ENCODE measurements around the gene LCP1. TPM values are rescaled to one million over a fixed set of nuclear protein-coding genes. Genes with fewer than 3 reads are reported as not detected.
A peak's percentile ranks its signal among the peaks of the same experiment; 100 is the strongest.

The LCP1 gene
- total RNA-seq, 1 experiment from 2014 or later: 0.63 TPM

DNA sequence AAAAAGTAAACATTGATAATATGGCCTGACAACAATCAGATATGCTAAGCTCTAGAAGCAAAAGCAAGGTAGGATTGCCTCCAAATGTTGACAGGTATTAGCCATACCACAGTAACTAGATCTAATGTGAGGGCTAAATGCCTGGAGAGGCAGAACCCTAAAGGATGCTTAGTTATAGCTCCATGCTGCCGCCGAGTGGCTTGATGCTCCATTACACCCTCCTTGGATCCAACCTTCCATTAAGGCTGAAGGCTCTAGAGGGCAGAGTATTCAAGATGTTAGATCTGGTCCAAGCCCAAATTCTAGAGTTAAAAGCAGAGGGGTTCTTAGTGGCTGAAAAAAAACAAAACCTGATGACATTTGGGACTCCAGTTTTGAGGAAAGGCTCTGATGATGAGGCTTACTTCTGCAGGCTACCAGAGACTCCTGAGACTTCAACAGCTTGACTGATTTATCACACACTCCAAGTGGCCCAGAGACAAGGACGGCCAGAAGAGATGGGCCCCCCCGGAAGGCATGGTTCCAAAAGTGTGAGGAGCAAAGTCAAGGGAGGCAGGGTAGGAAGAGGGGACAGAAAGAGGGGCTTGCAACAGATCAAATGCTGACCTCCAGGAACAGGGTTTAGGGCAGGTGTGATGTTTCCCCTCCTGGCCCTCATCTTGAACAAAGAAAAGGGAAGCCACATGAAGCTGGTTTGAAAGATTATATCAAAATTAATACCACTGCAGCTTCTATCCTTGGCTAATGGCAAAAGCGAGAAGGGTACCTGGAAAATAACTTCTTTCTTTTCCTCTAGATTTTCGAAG, 55.2 kb downstream of the LCP1 start:
- DNase-seq: peak; percentile 45
- H3K27me3 ChIP-seq: 0 out of 2 replicates have a peak, but pooled peaks cover 2% of the 10 kb centered on the region
- H3K9me3 ChIP-seq: no peaks in the 10 kb centered on the region
- no peaks in the 10 kb centered on the region for H3K36me3 ChIP-seq
- no peak overlapping the region for H3K4me3 ChIP-seq

GRCh38 chr13:46126056-46126455, 55.9 kb downstream of the LCP1 start:
- 0 out of 2 replicates have a peak, but pooled peaks cover 2% of the 10 kb centered on the region for H3K27me3 ChIP-seq
- DNase-seq: no peak
- H3K9me3 ChIP-seq: no peaks in the 10 kb centered on the region
- H3K36me3 ChIP-seq: no peaks in the 10 kb centered on the region
- H3K4me3 ChIP-seq: no peak overlapping the region

DNA sequence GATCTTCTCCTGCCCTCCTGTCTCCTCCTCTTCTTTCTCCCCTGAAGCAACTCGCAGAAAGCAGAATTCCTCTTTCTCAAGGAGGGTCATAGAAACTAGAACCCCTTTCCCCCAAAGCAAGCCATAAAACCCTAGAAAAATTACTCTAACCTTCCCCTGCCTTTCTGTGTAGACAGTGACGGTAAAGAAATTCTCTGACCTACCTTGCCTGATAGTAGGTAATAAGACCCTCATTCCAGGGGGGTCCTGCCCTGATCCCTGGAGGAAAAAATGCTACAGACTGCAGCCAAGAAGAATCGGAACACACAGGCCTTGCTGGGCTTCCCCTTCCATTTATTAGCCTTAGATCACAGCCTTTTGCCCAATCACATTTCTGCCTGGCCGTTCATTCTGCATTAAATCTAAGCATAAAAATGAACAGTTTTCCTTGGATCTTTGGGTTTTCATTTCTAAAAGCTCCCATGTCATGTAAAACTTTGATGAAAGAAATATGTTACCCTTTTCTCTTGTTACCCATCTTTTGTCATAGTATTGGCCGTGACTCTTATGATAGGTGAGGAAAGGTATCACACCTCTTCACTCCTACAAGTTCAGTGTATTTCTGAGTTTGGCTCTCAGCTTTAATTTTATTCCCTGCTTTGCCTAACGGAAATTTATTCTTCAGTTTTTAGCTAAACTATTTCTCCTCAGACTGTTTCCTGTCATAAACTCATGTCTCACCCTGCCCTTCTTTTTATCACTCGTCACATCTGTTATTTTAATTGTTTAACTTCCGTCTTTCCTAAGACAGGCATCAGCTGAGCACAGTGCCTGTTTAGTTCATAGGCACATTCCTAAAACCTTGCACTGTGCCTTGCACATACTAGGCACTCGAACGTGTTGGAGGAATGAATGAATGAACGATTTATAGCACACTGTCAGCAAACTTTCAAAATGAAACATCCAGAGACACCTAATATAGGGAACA, 56.7 kb downstream of the LCP1 start:
- Histone ChIP-seq H3K4me3 (no peak overlapping the region), H3K9me3 (no peaks in the 10 kb centered on the region), H3K36me3 (no peaks in the 10 kb centered on the region), H3K27me3 (0 out of 2 replicates have a peak, but pooled peaks cover 2% of the 10 kb centered on the region)
- no peak for DNase-seq

DNA sequence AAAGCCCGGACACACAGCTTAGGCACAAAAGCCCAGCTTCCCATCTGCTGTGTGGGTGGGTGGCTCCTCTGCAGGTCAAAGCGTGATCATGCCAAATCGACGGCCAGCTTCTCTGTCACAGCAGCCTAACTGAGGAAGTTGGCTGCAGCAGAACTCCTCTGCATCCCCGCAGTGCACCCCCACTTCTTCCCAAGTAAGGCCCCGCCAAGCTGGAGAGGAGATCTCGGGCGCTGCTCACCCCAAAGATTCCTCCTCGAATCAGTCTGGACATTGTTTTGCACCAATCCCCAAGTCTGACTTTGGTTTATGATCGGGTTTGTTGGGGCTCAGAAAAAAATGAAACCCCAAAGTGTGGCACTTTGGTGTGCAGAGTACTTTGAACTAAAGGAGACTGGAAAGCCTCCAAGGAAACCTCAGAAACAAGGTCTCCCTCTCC, 57.4 kb downstream of the LCP1 start:
- no peaks in the 10 kb centered on the region for H3K36me3 ChIP-seq
- no peak overlapping the region for H3K4me3 ChIP-seq
- no peak for DNase-seq
- 0 out of 2 replicates have a peak, but pooled peaks cover 2% of the 10 kb centered on the region for H3K27me3 ChIP-seq
- H3K9me3 ChIP-seq: no peaks in the 10 kb centered on the region

GRCh38 chr13:46122304-46122703, 59.7 kb downstream of the LCP1 start:
- no peak overlapping the region for H3K4me3 ChIP-seq
- no peaks in the 10 kb centered on the region for H3K9me3 ChIP-seq
- no peak for DNase-seq
- H3K36me3 ChIP-seq: no peaks in the 10 kb centered on the region
- no peaks in the 10 kb centered on the region; the same call in 1 of the 2 replicates for H3K27me3 ChIP-seq

GRCh38 chr13:46121597-46122163, 60.3 kb downstream of the LCP1 start:
- Histone ChIP-seq H3K9me3 (no peaks in the 10 kb centered on the region), H3K36me3 (no peaks in the 10 kb centered on the region), H3K4me3 (no peak overlapping the region), H3K27me3 (no peaks in the 10 kb centered on the region; the same call in 1 of the 2 replicates)
- DNase-seq: no peak

DNA sequence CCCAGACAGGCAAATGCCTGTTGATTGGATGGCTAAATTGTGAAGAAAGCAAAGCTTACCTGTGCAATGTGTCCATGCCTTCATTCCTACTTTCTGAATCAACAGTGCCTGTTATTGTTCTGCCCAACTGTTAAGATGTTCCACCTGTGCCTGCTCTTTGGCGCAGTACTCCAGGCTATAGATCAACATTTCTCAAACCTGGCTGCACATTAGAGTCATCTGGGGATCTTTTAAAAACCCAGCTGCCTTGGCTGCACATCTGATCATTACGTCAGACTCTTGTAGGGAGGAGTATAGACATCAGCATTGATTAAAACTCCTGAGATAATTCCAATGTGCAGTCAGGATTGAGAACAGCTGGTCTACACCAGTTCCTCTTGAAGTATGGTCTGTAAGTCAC, 60.9 kb downstream of the LCP1 start:
- Histone ChIP-seq H3K27me3 (peaks cover under 1% of the 10 kb centered on the region; the same call in 1 of the 2 replicates), H3K4me3 (no peak overlapping the region), H3K9me3 (no peaks in the 10 kb centered on the region), H3K36me3 (no peaks in the 10 kb centered on the region)
- DNase-seq: no peak

DNA sequence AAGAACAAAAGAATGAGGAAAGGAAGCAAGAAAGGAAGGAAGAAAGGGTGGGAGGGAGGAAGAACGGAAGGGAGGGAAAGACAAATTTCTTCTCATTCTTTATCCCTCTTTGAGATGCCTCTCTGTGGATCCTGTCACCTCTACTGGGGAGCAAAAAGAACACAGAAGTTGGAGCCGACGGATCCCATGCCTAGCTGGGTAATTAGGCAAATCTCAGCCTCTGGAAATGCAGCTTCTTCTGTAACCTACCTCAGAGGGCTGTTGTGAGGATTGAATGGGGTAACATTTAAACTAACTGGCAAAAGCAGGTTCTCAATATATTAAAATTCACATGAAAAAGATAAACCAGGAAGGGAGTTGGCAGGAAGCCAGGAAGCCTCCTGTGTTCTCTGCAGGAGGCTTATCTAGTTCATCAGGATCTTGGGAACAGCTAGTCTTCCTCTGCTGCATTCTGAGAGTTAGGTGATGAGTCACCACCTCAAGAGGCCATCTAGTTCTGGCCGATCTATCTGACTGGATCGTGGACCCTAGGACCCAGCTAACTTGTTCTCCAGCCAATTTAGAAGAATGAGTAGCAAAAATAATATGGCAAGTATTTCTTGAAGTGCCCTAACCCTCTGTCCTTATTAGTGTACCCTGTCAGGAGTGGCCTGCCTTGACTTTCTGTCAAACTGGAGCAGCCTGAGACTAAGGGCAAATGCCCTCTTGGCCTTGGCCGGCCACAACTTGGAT, 61.9 kb downstream of the LCP1 start:
- DNase-seq: peak; percentile 30

DNA sequence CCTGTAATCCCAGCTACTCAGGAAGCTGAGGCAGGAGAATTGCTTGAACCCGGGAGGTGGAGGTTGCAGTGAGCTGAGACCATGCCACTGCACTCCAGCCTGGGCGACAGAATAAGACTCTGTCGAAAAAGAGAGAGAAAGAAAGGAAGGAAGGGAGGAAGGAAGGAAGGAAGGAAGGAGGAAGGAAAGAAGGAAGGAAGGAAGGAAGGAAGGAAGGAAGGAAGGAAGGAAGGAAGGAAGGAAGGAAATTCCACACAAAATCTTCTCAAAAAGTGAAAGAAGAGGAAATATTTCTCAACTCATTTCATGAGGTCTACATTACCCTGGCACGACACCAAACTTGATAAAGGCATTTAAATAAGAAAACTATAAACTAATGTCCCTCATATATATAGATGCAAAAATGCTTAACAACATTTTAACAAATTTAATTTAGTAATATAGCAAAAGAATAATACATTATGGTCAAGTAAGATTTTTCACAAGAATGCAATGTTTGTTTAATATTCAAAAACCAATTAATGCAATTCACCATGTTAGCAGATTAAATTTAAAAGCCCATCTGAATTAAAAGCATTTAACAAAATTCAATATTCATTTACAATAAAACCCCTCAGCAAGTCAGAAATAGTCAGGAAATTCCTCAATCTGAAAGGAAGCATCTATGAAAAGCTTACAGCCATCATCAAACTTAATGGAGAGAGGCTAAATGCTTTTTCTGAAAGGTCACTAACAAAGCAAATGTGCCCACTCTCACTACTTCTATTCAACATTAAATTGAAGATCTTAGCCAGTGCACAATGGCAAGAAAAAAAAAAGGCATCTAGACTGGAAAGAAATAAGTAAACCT, 65.1 kb downstream of the LCP1 start:
- Histone ChIP-seq H3K27me3 (peaks cover 2% of the 10 kb centered on the region; the same call in 1 of the 2 replicates), H3K9me3 (no peaks in the 10 kb centered on the region), H3K4me3 (no peak overlapping the region), H3K36me3 (no peaks in the 10 kb centered on the region)
- DNase-seq: no peak

More for the DNA sequence above, 61.9 kb downstream of the LCP1 start:
- no peak overlapping the region for H3K4me3 ChIP-seq
- H3K27me3 ChIP-seq: peaks cover 2% of the 10 kb centered on the region; the same call in 1 of the 2 replicates
- no peaks in the 10 kb centered on the region for H3K36me3 ChIP-seq
- H3K9me3 ChIP-seq: no peaks in the 10 kb centered on the region

DNA sequence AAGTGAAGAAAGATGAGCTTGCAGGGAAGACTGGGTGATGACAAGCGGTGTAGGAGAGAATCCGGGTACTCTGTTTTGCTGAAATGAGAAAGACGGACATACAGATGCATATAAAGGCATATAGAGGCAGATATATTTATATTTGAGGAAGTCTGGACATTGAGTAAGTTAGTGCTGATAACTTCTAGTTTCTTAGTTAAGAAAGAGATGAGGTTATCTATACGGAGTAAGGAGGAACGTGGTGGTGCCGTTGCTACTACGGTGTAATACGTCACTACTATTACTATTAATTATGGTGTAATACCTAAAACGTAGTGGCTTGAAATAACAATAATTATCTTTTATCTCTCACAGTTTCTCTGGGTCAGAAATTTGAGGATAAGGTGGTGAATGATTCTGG, 67.4 kb downstream of the LCP1 start:
- Histone ChIP-seq H3K9me3 (no peaks in the 10 kb centered on the region), H3K27me3 (peaks cover 8% of the 10 kb centered on the region; the same call in 1 of the 2 replicates), H3K36me3 (no peaks in the 10 kb centered on the region), H3K4me3 (no peak overlapping the region)
- no peak for DNase-seq

DNA sequence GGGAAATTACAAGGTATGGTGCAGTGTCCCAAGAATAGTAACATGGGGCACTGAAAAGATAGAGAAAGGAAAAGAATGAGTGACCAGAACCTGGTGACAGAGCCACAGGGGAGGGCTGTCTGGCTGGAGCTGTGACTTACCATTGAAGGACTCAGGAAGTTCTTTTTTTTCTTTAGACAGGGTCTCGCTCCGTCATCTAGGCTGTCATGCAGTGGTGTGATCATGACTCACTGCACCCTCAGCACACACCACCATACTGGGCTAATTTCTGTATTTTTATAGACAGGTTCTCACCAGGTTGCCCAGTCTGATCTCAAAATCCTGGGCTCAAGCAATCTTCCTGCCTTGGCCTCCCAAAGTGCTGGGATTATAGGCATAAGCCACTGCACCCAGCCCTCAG, 68.4 kb downstream of the LCP1 start:
- DNase-seq: no peak

DNA sequence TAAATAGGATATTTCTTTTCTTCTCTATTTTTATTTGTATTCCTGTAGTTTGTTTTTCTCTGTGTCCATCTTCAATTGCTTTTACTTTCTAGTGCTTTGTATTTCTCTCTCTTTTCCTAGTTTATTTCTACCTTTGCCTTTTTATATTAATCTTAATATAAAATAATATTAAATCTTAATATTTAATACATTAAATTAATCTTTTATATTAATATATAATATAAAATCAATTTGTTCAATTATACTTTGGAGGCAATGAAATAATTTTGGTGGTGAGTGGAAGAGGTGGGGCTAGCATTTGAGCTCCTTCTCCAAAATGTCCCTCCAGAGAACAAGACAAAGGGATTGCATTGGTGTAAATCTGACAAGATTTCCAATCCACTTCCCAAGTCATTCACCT, 70.8 kb downstream of the LCP1 start:
- no peak for DNase-seq
- Histone ChIP-seq H3K36me3 (no peaks in the 10 kb centered on the region), H3K4me3 (no peak overlapping the region), H3K27me3 (peaks cover 18% of the 10 kb centered on the region; the same call in 1 of the 2 replicates), H3K9me3 (no peaks in the 10 kb centered on the region)

More for the DNA sequence above, 68.4 kb downstream of the LCP1 start:
- Histone ChIP-seq H3K9me3 (no peaks in the 10 kb centered on the region), H3K36me3 (no peaks in the 10 kb centered on the region), H3K4me3 (no peak overlapping the region), H3K27me3 (peaks cover 12% of the 10 kb centered on the region; the same call in 1 of the 2 replicates)

DNA sequence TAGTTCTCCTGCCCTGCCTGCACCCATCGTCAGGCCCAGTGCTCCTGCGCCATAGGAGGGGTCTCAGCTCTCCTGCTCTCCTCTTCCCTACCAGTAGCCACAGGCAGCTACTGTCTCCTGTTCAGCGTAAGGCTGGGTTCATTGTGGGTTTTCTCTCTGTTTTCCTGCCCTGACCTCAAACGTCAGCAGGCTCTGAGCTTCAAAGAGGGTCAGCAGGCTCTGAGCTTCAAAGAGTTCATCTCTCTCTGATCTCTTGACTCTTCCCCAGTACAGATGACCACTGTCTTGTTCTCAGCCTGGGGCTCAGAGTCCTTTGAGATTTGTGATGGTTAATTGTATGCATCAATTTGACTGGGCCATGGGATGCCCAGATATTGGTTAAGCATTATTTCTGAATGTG, 72.5 kb downstream of the LCP1 start:
- no peak for DNase-seq
- Histone ChIP-seq H3K9me3 (no peaks in the 10 kb centered on the region), H3K36me3 (no peaks in the 10 kb centered on the region), H3K4me3 (no peak overlapping the region), H3K27me3 (peaks cover 16% of the 10 kb centered on the region; the same call in 1 of the 2 replicates)

GRCh38 chr13:46106839-46107371, 75.1 kb downstream of the LCP1 start:
- H3K27me3 ChIP-seq: peaks cover 16% of the 10 kb centered on the region; the same call in 1 of the 2 replicates
- H3K9me3 ChIP-seq: no peaks in the 10 kb centered on the region
- no peaks in the 10 kb centered on the region for H3K36me3 ChIP-seq
- no peak for DNase-seq
- H3K4me3 ChIP-seq: no peak overlapping the region

DNA sequence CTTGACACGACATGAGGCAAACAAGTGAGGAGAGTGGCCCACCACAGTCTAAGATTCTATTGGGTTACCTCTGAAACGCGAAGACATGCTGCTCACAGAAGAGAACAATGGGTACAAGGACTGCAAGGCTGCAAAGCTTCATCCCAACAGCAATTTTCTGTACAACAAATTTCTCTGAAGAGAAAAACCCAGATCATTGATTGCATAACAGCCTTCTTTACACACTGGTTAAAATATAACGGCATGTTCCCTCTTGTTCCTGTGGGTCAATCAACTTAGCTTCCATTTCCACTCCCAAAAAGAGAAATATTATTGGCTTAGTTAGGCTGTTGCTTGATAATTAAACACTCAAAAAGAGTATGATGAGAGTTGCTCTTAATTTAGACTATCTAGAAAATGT, 77.1 kb downstream of the LCP1 start, which contains the start of gene CPB2:
Gene CPB2, minus strand, starts transcription at position 166 of the 400 bp plus-strand sequence. Its CDS starts 24 bp downstream, at position 142.
- H3K9me3 ChIP-seq: no peaks in the 10 kb centered on the region
- H3K36me3 ChIP-seq: no peaks in the 10 kb centered on the region
- H3K27me3 ChIP-seq: peaks cover 11% of the 10 kb centered on the region; the same call in 1 of the 2 replicates
- H3K4me3 ChIP-seq: no peak within 1 kb of the TSS
- no peak for DNase-seq
